ENCODE data around the gene SKI.
A peak's percentile ranks its signal among the peaks of the same experiment; 100 is the strongest.

The SKI gene

GRCh38 chr1:2224631-2225428 is 3.3 kb upstream of the SKI start:
- H3K27me3 ChIP-seq (ENCODE audit: low read depth) = no peaks in the 10 kb centered on the region
- in situ Hi-C loops (cut with MboI; ENCODE audit: low sequenced_read_pairs) = no loop called here

GRCh38 chr1:2226525-2227345 is 1.4 kb upstream of the SKI start:
- DNase-seq (ENCODE audit: low spot score in 2 of 2) = no peak
- Histone ChIP-seq H3K27me3 (ENCODE audit: low read depth) (no peaks in the 10 kb centered on the region), H3K4me3 (peak overlapping the region; percentile 53), H3K36me3 (replicated peaks) (no peaks in the 10 kb centered on the region; the same call in none of the 2 replicates), H3K4me1 (peaks cover 2% of the 10 kb centered on the region), H3K9me3 (no peaks in the 10 kb centered on the region)
- in situ Hi-C loops (cut with MboI; ENCODE audit: low sequenced_read_pairs) = no loop called here

More at GRCh38 chr1:2224631-2225428, 3.3 kb upstream of the SKI start:
- DNase-seq (ENCODE audit: low spot score in 2 of 2) = no peak
- Histone ChIP-seq H3K9me3 (no peaks in the 10 kb centered on the region), H3K4me1 (peaks cover 2% of the 10 kb centered on the region), H3K36me3 (replicated peaks) (no peaks in the 10 kb centered on the region; the same call in 1 of the 2 replicates), H3K4me3 (no peak overlapping the region)

DNA sequence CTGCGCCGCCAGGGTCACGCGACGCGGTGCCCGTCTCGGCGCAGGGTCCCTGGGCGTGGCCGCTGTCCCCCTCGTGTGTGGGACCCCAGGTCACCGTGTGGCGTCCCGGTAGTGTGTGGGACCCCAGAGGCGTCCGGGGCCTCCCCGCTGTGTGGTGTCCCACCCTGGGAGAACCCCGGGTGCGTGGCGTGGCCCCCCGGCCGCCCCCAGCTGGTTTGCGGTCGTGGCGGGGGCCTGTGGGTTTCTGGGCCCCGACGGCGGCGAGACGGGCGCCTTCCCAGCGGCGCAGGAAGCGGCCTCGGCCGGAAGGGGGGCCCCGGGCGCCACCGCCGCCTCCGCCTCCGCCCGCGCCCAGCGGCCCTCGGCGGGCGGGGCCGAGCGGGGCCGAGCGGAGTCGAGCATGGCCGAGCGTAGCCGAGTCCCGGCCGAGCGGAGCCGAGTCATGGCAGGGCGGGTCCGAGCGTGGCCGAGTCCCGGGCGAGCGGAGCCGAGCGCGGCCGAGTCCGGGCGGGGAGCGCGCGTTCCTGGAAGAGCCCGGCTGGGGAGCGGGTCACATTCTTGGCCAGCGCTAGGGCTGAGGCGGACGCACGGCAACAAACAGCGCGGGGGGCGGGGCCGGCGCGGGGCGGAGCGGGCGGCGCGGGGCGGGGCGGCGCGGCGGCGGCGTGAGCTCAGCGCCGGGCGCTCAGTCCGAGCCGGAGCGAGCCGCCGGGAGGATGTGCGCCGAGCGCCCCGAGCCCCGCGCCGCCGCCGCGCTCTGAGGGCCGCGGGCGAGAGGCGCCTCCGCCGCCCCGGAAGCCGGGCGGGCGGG is 568 bp upstream of the SKI start:
- Histone ChIP-seq H3K4me1 (peaks cover 8% of the 10 kb centered on the region), H3K4me3 (peak overlapping the region; percentile 53), H3K36me3 (replicated peaks) (peaks cover 3% of the 10 kb centered on the region), H3K27me3 (ENCODE audit: low read depth) (no peaks in the 10 kb centered on the region), H3K9me3 (no peaks in the 10 kb centered on the region)
- in situ Hi-C loops (cut with MboI; ENCODE audit: low sequenced_read_pairs) = no loop called here
- DNase-seq (ENCODE audit: low spot score in 2 of 2) = peak; percentile 89 to 96

DNA sequence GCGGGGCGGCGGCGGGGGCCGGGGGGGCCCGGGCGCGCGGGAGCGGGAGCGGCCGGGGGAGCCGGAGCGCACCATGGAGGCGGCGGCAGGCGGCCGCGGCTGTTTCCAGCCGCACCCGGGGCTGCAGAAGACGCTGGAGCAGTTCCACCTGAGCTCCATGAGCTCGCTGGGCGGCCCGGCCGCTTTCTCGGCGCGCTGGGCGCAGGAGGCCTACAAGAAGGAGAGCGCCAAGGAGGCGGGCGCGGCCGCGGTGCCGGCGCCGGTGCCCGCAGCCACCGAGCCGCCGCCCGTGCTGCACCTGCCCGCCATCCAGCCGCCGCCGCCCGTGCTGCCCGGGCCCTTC is 546 bp downstream of the SKI start:
- H3K4me1 ChIP-seq = peaks cover 12% of the 10 kb centered on the region
- in situ Hi-C loops (cut with MboI; ENCODE audit: low sequenced_read_pairs) = no loop called here
- peak overlapping the region; percentile 68 for H3K4me3 ChIP-seq
- H3K27me3 ChIP-seq (ENCODE audit: low read depth) = no peaks in the 10 kb centered on the region
- peaks cover 5% of the 10 kb centered on the region for H3K36me3 ChIP-seq (replicated peaks)
- no peaks in the 10 kb centered on the region for H3K9me3 ChIP-seq
- peak in 1 of 2 experiments; percentile 32 for DNase-seq (ENCODE audit: low spot score in 2 of 2)

GRCh38 chr1:2229037-2229864 is 1.1 kb downstream of the SKI start:
- H3K36me3 ChIP-seq (replicated peaks) = peaks cover 5% of the 10 kb centered on the region
- no peaks in the 10 kb centered on the region for H3K27me3 ChIP-seq (ENCODE audit: low read depth)
- H3K4me1 ChIP-seq = peaks cover 12% of the 10 kb centered on the region
- no peaks in the 10 kb centered on the region for H3K9me3 ChIP-seq
- H3K4me3 ChIP-seq = peak overlapping the region; percentile 68
- in situ Hi-C loops (cut with MboI; ENCODE audit: low sequenced_read_pairs) = no loop called here
- peak; percentile 13 to 51 for DNase-seq (ENCODE audit: low spot score in 2 of 2)

DNA sequence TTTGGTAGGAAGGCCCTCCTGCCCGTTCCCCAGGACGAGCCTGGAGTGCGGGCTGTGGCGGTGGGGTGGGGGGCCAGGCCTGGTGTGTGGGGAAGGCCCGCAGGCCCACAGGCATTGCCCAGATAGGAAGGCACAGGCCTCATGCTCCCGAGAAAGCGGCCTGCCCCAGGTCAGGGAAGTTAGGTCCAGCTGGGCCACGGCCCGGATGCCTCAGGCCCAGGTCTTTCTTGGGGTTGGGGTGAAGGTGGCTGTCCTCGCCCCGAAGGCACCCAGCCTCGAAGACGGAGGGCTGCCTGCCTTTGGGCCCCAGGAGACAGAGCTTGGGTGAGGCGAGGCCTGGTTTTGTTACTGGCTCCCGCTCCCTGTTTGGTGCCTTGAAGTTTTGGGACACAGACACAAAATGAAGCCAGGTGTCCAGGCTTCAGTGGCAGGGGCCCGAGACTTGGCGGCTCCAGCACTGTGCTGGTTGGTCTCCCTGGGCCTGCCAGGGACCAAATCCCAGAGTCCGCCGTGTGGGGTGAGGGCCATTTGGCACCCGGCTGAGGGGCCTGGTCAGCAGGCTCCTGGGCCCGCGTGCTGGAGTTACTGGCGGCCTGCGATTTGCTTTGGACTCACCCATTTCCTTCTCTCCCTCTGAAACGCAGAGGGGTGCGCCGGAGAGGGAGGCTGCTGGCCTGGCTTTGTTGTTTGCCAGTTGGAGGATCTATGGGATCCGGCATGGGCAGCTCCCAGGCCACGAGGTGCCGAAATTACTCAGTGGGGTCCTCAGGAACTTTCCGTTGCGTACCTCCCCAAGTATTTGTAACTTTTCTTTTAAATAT is 2.0 kb downstream of the SKI start:
- no peaks in the 10 kb centered on the region for H3K9me3 ChIP-seq
- H3K36me3 ChIP-seq (replicated peaks) = peaks cover 5% of the 10 kb centered on the region
- peaks cover 12% of the 10 kb centered on the region for H3K4me1 ChIP-seq
- in situ Hi-C loops (cut with MboI; ENCODE audit: low sequenced_read_pairs) = no loop called here
- peak in 1 of 2 experiments; percentile 53 for DNase-seq (ENCODE audit: low spot score in 2 of 2)
- peak overlapping the region; percentile 68 for H3K4me3 ChIP-seq
- no peaks in the 10 kb centered on the region for H3K27me3 ChIP-seq (ENCODE audit: low read depth)

- Histone ChIP-seq H3K36me3 (replicated peaks) (peaks cover 5% of the 10 kb centered on the region), H3K4me3 (peak overlapping the region; percentile 68), H3K4me1 (peaks cover 12% of the 10 kb centered on the region), H3K27me3 (ENCODE audit: low read depth) (no peaks in the 10 kb centered on the region), H3K9me3 (no peaks in the 10 kb centered on the region)
- in situ Hi-C loops (cut with MboI; ENCODE audit: low sequenced_read_pairs) = no loop called here
- peak in 1 of 2 experiments; percentile 41 for DNase-seq (ENCODE audit: low spot score in 2 of 2)
These were observed 2.8 kb downstream of the SKI start for GRCh38 chr1:2230781-2231531.

DNA sequence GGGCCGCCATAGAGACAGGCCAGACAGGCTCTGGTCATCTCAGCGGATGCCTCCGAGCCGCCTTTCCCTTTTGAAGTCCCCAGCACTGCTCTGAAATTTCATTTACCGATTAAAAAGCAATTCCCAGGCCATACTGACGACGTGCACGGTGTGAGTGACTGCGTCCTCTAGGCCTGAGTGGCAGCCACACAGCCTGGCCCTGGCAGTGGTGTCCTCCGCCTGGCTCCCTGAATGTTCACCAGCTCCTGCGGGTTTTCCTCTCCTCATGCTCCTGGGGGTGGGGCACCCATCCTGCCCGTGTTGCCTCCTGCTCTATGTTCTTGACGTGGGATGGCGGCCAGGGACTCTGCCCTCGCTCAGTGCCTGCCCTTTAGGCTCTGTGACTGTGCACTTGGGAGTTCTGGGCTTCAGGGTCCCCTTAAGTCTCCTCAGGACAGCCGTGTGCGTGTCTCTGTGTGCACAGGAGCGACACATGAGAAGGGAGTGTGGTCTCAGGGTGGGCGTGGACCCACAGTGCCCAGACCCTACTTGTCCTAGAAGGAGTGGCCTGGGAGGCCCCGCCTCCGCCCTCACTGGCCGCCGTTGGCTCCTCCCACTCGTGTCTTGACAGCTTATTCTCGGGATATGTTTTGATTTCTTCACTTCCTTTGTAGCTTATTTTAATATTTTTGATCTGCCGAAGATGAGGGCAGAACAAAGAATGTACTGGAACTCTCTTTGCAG is 3.6 kb downstream of the SKI start:
- H3K4me3 ChIP-seq = peak overlapping the region; percentile 68
- peak; percentile 76 to 90 for DNase-seq (ENCODE audit: low spot score in 2 of 2)
- in situ Hi-C loops (cut with MboI; ENCODE audit: low sequenced_read_pairs) = no loop called here
- H3K36me3 ChIP-seq (replicated peaks) = peaks cover 5% of the 10 kb centered on the region
- H3K4me1 ChIP-seq = peaks cover 10% of the 10 kb centered on the region
- H3K27me3 ChIP-seq (ENCODE audit: low read depth) = no peaks in the 10 kb centered on the region
- no peaks in the 10 kb centered on the region for H3K9me3 ChIP-seq

DNA sequence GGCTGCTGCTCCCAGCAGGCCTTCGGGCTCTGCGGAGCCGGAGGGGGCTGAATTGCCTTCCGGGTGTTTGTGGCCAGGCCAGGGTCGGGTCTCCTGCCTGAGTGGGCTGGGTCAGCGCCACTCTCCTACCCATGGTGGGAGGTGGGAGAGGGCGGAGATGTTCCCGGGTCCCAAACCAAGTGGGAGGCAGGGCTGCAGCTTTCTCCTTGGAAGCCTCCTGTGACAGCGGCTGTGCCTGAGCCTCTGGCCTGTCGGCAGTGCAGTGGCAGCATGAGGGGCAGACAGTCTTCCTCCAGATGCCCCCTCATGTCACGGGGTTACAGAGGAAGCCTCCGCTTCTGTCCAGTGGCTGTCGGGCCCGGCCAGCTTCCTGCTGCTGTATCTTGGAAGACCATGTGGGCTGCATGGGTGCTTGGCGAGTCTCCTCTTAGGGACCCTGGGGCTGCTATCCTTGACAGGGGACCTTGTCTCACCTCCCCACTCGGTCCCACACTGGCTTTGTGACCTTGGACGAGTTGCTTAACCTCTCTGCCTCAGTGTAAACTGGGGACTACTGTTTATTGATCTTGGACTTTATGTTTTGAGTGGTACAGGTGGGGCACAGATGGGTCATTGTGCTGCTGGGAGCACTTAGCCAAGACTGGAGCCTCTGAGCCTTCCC is 4.3 kb downstream of the SKI start:
- in situ Hi-C loops (cut with MboI; ENCODE audit: low sequenced_read_pairs) = no loop called here
- Histone ChIP-seq H3K4me1 (peaks cover 9% of the 10 kb centered on the region), H3K27me3 (ENCODE audit: low read depth) (no peaks in the 10 kb centered on the region), H3K36me3 (replicated peaks) (peaks cover 5% of the 10 kb centered on the region), H3K4me3 (peak overlapping the region; percentile 68), H3K9me3 (no peaks in the 10 kb centered on the region)
- no peak for DNase-seq (ENCODE audit: low spot score in 2 of 2)

GRCh38 chr1:2232916-2233438 is 4.9 kb downstream of the SKI start:
- H3K4me3 ChIP-seq = no peak overlapping the region
- H3K4me1 ChIP-seq = peaks cover 9% of the 10 kb centered on the region
- H3K27me3 ChIP-seq (ENCODE audit: low read depth) = no peaks in the 10 kb centered on the region
- in situ Hi-C loops (cut with MboI; ENCODE audit: low sequenced_read_pairs) = no loop called here
- no peaks in the 10 kb centered on the region for H3K9me3 ChIP-seq
- no peak for DNase-seq (ENCODE audit: low spot score in 2 of 2)
- peaks cover 5% of the 10 kb centered on the region for H3K36me3 ChIP-seq (replicated peaks)

GRCh38 chr1:2233468-2233867 is 5.3 kb downstream of the SKI start:
- DNase-seq (ENCODE audit: low spot score in 2 of 2) = no peak
- in situ Hi-C loops (cut with MboI; ENCODE audit: low sequenced_read_pairs) = no loop called here

More at GRCh38 chr1:2233468-2233867, 5.3 kb downstream of the SKI start:
- Histone ChIP-seq H3K36me3 (replicated peaks) (peaks cover 5% of the 10 kb centered on the region), H3K4me1 (peaks cover 9% of the 10 kb centered on the region), H3K27me3 (ENCODE audit: low read depth) (no peaks in the 10 kb centered on the region), H3K4me3 (no peak overlapping the region), H3K9me3 (no peaks in the 10 kb centered on the region)
